DND-41 (cell line): ENCODE data around the gene ABCD3.

Source experiments
- ATAC-seq: fragments of 200-7000 bp; cut with Tn5 transposase; 3 replicates; pipeline ENCODE4 v1.9.1; 2021; ENCODE audit warnings: low read depth; ENCODE audit not compliant: insufficient read depth
- DNase-seq: peaks from one replicate; pipeline ENCODE4 v3.0.0-alpha.2; 2020
- H2AFZ ChIP-seq: 2 replicates; pipeline ENCODE4 v1.6.0; 2012; ENCODE audit warnings: low read depth, low read length
- H3K27ac ChIP-seq: 2 replicates; pipeline ENCODE4 v1.5.1; 2012; ENCODE audit warnings: low read length, inconsistent platforms
- H3K27me3 ChIP-seq: fragments of 200-600 bp; sonication (generic); 2 replicates; pipeline ENCODE4 v1.6.0; 2012; ENCODE audit warnings: low read length, mild to moderate bottlenecking, inconsistent platforms; ENCODE audit not compliant: insufficient read depth, poor library complexity
- H3K36me3 ChIP-seq: 2 replicates; pipeline ENCODE4 v1.5.1; 2012; ENCODE audit warnings: low read length, inconsistent platforms; ENCODE audit not compliant: insufficient read depth
- H3K4me1 ChIP-seq: 2 replicates; pipeline ENCODE4 v1.5.1; 2012; ENCODE audit warnings: mild to moderate bottlenecking, low read length; ENCODE audit not compliant: insufficient read depth
- H3K4me2 ChIP-seq: 2 replicates; pipeline ENCODE4 v1.6.0; 2012; ENCODE audit warnings: mild to moderate bottlenecking, moderate library complexity, low read length, inconsistent platforms; ENCODE audit not compliant: insufficient read depth
- H3K4me3 ChIP-seq, 2 experiments: fragments of 200-600 bp in 1 of 2; shearing (Covaris generic) in 1 of 2; 2 replicates each; pipeline ENCODE4 v1.5.1; 2012 to 2016; ENCODE audit warnings: inconsistent platforms in 2 of 2, low read length in 2 of 2, mild to moderate bottlenecking in 2 of 2, low read depth in 1 of 2, moderate library complexity in 1 of 2
- H3K79me2 ChIP-seq: 2 replicates; pipeline ENCODE4 v1.6.0; 2012; ENCODE audit warnings: low read length, inconsistent platforms; ENCODE audit not compliant: insufficient read depth
- H3K9ac ChIP-seq: 2 replicates; pipeline ENCODE4 v1.6.0; 2012; ENCODE audit warnings: low read depth, mild to moderate bottlenecking, inconsistent platforms, low read length, moderate library complexity
- H3K9me3 ChIP-seq: 2 replicates; pipeline ENCODE4 v1.5.1; 2012; ENCODE audit warnings: low read length, moderate library complexity, mild to moderate bottlenecking, inconsistent platforms; ENCODE audit not compliant: insufficient read depth, severe bottlenecking
- H4K20me1 ChIP-seq: 2 replicates; pipeline ENCODE4 v1.6.0; 2012; ENCODE audit warnings: low read length; ENCODE audit not compliant: insufficient read depth
- EZH2 ChIP-seq: IDR thresholded peaks from 3 replicates; pipeline ENCODE4 v1.6.1; 2012; ENCODE audit warnings: borderline replicate concordance, low read depth, mild to moderate bottlenecking, moderate library complexity, low read length, inconsistent platforms; ENCODE audit not compliant: severe bottlenecking
- TF ChIP-seq, protein P1 (sequence below): IDR thresholded peaks from 2 replicates; pipeline ENCODE4 v1.5.1; 2012; ENCODE audit warnings: borderline replicate concordance, low read length, moderate library complexity, mild to moderate bottlenecking; ENCODE audit not compliant: poor library complexity, severe bottlenecking; ENCODE audit errors: extremely low read depth

The ABCD3 gene

DNA sequence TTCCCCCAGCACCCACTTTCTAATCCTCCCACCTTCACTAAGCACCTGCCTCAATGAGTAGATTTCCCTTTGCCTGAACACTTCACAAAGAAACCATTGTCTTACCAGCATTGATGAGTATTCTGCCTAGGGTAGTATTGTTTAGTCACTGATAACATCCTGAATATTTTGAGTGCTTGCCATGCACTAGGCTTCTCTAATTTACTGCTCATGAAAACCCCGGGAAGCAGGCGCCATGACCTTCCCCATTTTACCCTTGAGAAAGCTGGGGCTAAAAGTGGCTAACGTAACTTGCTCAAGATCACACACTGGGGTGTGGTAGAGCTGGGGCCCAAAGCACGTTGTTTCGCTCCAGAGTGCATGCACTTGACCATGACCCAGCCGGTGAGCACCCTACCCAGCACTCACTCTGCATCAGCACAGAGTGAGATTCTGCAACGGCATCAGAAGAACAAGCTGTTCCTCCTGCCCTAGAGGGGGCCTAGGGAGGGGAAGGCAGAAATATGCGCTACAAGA, 133.9 kb downstream of the ABCD3 start:
- no peaks in the 10 kb centered on the region for H3K4me1 ChIP-seq

DNA sequence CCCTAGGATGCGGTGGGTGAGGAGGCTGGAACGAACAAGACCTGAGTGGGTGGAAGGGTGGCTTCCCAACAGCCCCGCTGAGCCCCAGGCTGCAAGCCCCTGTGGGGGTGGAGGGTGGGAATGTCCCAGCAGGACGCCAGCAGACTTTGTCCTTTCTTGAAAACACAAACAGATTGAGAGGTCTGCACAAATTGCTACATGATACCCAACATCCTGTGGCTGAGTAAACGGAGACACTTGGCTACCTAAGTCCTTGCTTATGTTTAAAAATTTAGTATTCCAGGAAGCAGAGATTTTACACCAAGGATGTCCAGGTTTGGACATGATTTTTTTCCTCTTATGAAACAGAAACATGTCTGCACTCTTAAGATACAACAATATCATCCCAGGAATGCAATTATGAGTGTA, 135.1 kb downstream of the ABCD3 start:
- H3K4me2 ChIP-seq, result no peak overlapping the region
- ATAC-seq, result no peak
- H3K27ac ChIP-seq, result no peak overlapping the region
- no peaks in the 10 kb centered on the region for H3K27me3 ChIP-seq
- no peaks in the 10 kb centered on the region for H4K20me1 ChIP-seq
- no peak overlapping the region for H3K9ac ChIP-seq
- no peaks in the 10 kb centered on the region for H3K4me1 ChIP-seq
- no peak for TF ChIP-seq EZH2
- TF ChIP-seq, protein P1, sequence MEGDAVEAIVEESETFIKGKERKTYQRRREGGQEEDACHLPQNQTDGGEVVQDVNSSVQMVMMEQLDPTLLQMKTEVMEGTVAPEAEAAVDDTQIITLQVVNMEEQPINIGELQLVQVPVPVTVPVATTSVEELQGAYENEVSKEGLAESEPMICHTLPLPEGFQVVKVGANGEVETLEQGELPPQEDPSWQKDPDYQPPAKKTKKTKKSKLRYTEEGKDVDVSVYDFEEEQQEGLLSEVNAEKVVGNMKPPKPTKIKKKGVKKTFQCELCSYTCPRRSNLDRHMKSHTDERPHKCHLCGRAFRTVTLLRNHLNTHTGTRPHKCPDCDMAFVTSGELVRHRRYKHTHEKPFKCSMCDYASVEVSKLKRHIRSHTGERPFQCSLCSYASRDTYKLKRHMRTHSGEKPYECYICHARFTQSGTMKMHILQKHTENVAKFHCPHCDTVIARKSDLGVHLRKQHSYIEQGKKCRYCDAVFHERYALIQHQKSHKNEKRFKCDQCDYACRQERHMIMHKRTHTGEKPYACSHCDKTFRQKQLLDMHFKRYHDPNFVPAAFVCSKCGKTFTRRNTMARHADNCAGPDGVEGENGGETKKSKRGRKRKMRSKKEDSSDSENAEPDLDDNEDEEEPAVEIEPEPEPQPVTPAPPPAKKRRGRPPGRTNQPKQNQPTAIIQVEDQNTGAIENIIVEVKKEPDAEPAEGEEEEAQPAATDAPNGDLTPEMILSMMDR, result no peak
- no peak overlapping the region for H2AFZ ChIP-seq
- no peaks in the 10 kb centered on the region for H3K9me3 ChIP-seq
- no peak overlapping the region for H3K4me3 ChIP-seq
- no peaks in the 10 kb centered on the region for H3K36me3 ChIP-seq
- DNase-seq, result no peak
- no peaks in the 10 kb centered on the region for H3K79me2 ChIP-seq

More for the DNA sequence above, 133.9 kb downstream of the ABCD3 start:
- Histone ChIP-seq H3K27me3 (no peaks in the 10 kb centered on the region), H3K9ac (no peak overlapping the region), H4K20me1 (no peaks in the 10 kb centered on the region), H3K9me3 (no peaks in the 10 kb centered on the region), H3K27ac (no peak overlapping the region), H2AFZ (no peak overlapping the region), H3K4me3 (no peak overlapping the region), H3K4me2 (no peak overlapping the region), H3K36me3 (no peaks in the 10 kb centered on the region), H3K79me2 (no peaks in the 10 kb centered on the region)
- TF ChIP-seq, protein P1, result no peak
- TF ChIP-seq EZH2, result no peak
- DNase-seq (no peak), ATAC-seq (no peak)

DNA sequence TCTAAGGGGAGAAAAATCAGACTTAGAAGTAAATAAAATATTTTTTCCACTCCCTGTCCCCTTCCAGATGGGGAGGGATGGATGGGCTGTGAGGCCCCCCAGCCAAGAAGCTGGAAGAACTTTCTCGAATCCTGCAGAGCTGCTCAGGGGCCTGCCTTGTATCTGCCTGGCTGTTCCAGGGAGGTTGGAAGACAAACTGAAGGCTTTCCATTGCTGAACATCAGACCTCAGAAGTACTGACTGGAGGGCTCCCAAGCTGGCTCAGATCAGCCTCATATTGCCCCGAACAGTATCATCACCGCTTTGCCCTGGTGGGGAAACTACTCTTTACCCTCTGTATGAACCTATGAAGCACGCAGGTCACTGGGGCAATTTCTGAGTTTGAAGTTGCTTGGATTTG, 135.7 kb downstream of the ABCD3 start:
- Histone ChIP-seq H3K27me3 (no peaks in the 10 kb centered on the region), H3K79me2 (no peaks in the 10 kb centered on the region), H2AFZ (no peak overlapping the region), H3K4me2 (no peak overlapping the region), H3K36me3 (no peaks in the 10 kb centered on the region), H3K4me3 (no peak overlapping the region), H3K9me3 (no peaks in the 10 kb centered on the region), H4K20me1 (no peaks in the 10 kb centered on the region), H3K27ac (no peak overlapping the region), H3K4me1 (no peaks in the 10 kb centered on the region), H3K9ac (no peak overlapping the region)
- no peak for ATAC-seq
- TF ChIP-seq EZH2, result no peak
- TF ChIP-seq, protein P1, result no peak
- DNase-seq, result no peak

DNA sequence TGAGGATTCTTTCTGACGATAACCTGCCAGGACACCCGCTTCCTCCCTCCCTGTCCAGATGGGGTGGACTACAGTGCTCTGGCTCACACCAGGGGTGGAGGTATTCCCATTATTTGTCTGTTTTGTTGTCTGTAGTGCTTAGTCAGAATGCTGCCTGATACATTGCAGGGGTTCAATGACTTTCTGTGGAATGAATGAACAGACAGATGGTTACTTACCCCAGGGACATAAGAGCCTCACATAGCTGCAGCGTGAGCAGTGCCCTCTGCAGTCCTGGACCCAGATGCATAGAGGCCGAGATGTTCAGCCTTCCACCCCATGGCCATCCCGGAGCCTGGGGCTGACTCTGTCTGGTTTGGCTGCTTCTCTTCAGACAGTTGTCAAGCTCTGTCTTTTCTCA, 136.4 kb downstream of the ABCD3 start:
- Histone ChIP-seq H3K9me3 (no peaks in the 10 kb centered on the region), H4K20me1 (no peaks in the 10 kb centered on the region), H3K27ac (no peak overlapping the region), H3K9ac (no peak overlapping the region), H3K4me2 (no peak overlapping the region), H3K4me1 (no peaks in the 10 kb centered on the region), H2AFZ (no peak overlapping the region), H3K36me3 (no peaks in the 10 kb centered on the region), H3K4me3 (no peak overlapping the region), H3K27me3 (no peaks in the 10 kb centered on the region), H3K79me2 (no peaks in the 10 kb centered on the region)
- DNase-seq (no peak), ATAC-seq (no peak)
- TF ChIP-seq EZH2, result no peak
- TF ChIP-seq, protein P1, result no peak
